Stomach smooth muscle (tissue), 2 donors: ENCODE measurements around the gene TIMM10B.

ENCODE experiments used
- H3K27ac ChIP-seq: one replicate; pipeline ENCODE4 v1.7.0; 2013; ENCODE audit warnings: mild to moderate bottlenecking, low read length, inconsistent platforms
- H3K27me3 ChIP-seq, 2 donors: one replicate each; pipeline ENCODE4 v1.7.0; 2013; ENCODE audit warnings: low read length in 2 of 2; ENCODE audit not compliant: insufficient read depth in 2 of 2, control insufficient read depth in 1 of 2
- H3K36me3 ChIP-seq, 2 donors: one replicate each; pipeline ENCODE4 v1.7.0; 2013; ENCODE audit warnings: low read length in 2 of 2; ENCODE audit not compliant: control insufficient read depth in 2 of 2, insufficient read depth in 2 of 2
- H3K4me1 ChIP-seq: one replicate; pipeline ENCODE4 v1.7.0; 2013; ENCODE audit warnings: low read length; ENCODE audit not compliant: control insufficient read depth, insufficient read depth
- H3K4me3 ChIP-seq, 2 donors: one replicate each; pipeline ENCODE4 v1.7.0; 2013; ENCODE audit warnings: low read length in 2 of 2
- H3K9ac ChIP-seq, 2 donors: one replicate each; pipeline ENCODE4 v1.7.0; 2013; ENCODE audit warnings: low read length in 2 of 2, mild to moderate bottlenecking in 1 of 2
- H3K9me3 ChIP-seq, 2 donors: one replicate each; pipeline ENCODE4 v1.7.0; 2013; ENCODE audit warnings: low read length in 2 of 2; ENCODE audit not compliant: control insufficient read depth in 2 of 2
- donor health status: healthy.
- donor health status: Pancreatic carcinoma.

TIMM10B gene

DNA sequence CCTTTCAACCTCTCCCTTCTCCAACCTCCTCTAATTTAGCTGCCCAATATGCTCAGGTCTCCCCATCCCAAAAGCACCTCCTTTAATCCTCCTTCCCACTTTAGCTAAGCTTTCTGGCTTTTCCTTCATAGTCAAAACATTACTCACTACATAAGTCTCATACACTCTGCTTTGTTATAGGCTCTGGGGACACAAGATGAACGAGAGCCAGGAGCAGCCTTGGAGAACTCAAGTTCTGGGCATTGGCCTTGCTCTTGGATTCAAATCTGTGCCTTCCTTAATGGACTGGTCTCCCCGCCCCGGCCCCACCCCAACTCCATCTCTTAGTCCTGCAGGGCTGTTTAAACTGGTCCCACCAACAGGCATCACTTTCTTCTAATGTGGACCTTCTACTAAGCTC is 29.1 kb upstream of the TIMM10B start:
- no peaks in the 10 kb centered on the region for H3K27me3 ChIP-seq
- H3K36me3 ChIP-seq, result peaks cover 67 to 75% of the 10 kb centered on the region in 2 donors
- H3K4me1 ChIP-seq, result no peaks in the 10 kb centered on the region
- no peak overlapping the region for H3K9ac ChIP-seq
- no peak overlapping the region for H3K4me3 ChIP-seq
- H3K27ac ChIP-seq, result no peak overlapping the region
- H3K9me3 ChIP-seq, result no peaks in the 10 kb centered on the region

GRCh38 chr11:6453152-6453551 is 28.1 kb upstream of the TIMM10B start:
- Histone ChIP-seq H3K36me3 (peaks cover 68 to 82% of the 10 kb centered on the region in 2 donors), H3K9ac (no peak overlapping the region), H3K27me3 (no peaks in the 10 kb centered on the region)

DNA sequence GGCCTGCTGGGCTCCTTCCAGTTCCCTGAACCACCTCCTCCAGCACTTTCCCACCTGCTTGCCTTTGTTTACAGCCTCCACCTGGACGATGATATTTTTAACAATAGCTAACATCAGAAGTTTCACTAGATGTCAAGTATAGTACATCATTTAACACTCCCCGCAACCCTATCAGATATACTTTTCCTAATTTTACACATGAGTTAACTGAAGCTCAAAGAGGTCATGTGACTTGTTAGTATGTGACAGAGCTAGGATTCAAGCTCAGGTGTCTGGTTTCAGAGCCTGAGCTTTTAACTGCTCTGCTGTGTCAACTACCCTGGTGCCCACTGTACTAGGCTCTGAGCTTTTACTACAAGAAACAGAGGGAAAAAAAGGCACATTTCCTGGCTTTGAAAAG is 26.2 kb upstream of the TIMM10B start:
- peaks cover 55 to 87% of the 10 kb centered on the region in 2 donors for H3K36me3 ChIP-seq
- no peaks in the 10 kb centered on the region for H3K4me1 ChIP-seq
- H3K27me3 ChIP-seq, result no peaks in the 10 kb centered on the region
- no peak overlapping the region for H3K9ac ChIP-seq
- H3K27ac ChIP-seq, result no peak overlapping the region
- H3K4me3 ChIP-seq, result no peak overlapping the region
- H3K9me3 ChIP-seq, result no peaks in the 10 kb centered on the region

More at GRCh38 chr11:6453152-6453551, 28.1 kb upstream of the TIMM10B start:
- no peaks in the 10 kb centered on the region for H3K9me3 ChIP-seq
- no peak overlapping the region for H3K4me3 ChIP-seq
- no peaks in the 10 kb centered on the region for H3K4me1 ChIP-seq
- H3K27ac ChIP-seq, result no peak overlapping the region

DNA sequence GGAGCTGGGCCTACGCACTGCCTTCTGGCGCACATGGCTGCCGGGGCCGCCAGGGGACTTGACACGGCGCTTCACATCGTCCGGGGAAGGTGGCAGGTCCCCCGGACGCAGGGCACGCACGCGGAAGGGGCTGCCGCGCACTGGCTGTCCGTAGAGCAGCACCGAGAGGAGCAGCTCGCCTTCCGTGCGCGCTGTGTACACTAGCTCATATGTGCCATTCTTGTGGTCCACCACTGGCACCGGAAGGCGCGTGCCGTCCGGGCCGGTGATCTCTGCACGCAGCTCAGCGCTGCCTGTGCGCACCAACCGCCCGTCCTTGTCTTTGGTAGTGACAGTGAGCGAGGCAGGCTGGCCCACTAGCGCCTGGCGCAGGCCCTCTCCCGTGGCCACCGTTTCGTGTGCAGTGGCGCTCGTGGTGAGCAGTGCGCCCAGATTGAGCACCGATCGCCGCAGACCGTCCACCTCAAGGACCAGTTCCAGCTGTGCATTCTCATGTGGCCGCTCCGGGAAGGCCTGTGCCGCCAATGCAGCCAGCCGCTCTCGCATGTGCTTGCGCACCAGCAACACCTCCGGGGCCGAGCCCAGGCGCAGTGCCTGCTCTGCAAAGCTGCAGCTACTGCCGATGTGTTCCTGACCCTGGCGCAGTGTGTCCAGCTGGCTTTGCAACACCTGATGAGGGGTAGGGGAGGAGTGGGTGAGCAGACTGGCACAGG is 24.8 kb upstream of the TIMM10B start:
- H3K27ac ChIP-seq, result no peak overlapping the region
- H3K27me3 ChIP-seq, result no peaks in the 10 kb centered on the region
- H3K36me3 ChIP-seq, result peaks cover 45 to 80% of the 10 kb centered on the region in 2 donors

DNA sequence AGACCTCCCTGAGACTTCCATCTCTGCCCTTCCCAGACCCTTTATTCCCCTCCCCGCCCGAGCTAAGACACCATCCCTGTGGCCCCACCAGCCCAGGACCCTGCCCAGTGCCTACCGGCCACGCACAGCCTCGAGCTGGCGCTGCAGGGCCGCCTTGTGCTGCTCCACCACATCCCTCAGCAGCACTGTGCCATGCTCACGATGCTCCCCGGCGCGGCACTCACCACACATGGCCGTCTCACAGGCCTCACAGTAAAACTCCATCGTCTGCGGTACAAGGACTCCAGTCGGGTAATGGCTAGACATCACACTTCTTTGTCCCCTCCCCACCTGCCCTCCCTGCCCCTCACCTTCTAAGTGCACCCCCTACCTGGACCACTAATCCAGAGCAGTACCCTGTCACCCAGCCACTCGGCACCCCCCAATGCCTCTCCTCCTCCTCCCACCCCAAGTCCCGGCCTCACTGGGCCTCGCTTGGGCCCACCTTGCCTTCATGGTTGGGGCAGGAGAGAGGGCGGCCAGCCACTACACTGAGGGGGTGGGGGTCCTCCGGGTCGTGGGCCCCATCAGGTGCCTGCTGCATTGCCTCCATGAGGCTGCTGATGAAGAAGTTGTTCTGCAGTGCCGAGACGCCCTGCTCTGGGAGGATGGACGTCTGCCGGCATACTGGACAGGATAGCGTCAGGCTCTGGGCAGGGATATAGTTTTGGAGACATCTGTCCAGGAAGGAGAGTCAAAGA is 23.6 kb upstream of the TIMM10B start:
- no peaks in the 10 kb centered on the region for H3K4me1 ChIP-seq
- H3K4me3 ChIP-seq, result no peak overlapping the region
- no peaks in the 10 kb centered on the region for H3K9me3 ChIP-seq
- no peak overlapping the region for H3K27ac ChIP-seq
- no peak overlapping the region for H3K9ac ChIP-seq
- H3K36me3 ChIP-seq, result peaks cover 37 to 75% of the 10 kb centered on the region in 2 donors
- no peaks in the 10 kb centered on the region for H3K27me3 ChIP-seq

More for the DNA sequence above, 24.8 kb upstream of the TIMM10B start:
- Histone ChIP-seq H3K4me3 (no peak overlapping the region), H3K9ac (no peak overlapping the region), H3K4me1 (no peaks in the 10 kb centered on the region), H3K9me3 (no peaks in the 10 kb centered on the region)

GRCh38 chr11:6458352-6459098 is 22.8 kb upstream of the TIMM10B start:
- Histone ChIP-seq H3K4me1 (no peaks in the 10 kb centered on the region), H3K27ac (no peak overlapping the region), H3K9ac (no peak overlapping the region), H3K4me3 (no peak overlapping the region), H3K27me3 (no peaks in the 10 kb centered on the region), H3K36me3 (peaks cover 34 to 74% of the 10 kb centered on the region in 2 donors), H3K9me3 (no peaks in the 10 kb centered on the region)

DNA sequence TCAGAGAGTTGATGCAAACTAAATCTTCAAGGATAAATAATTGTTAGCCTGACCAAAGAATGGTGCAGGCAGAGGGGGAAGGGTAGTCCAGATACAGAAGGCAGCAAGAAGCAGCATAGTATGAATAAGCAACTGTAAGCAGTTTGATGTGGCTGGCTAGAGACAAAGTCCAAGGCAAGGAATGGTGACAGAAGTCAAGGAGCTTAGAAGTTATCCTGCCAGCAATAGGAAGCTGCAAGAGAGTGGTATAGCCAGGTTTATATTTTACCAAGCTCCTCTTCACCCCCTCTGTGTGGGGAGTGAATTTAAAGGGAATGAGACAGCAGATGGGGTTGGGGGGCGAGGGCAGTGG is 22.2 kb upstream of the TIMM10B start:
- Histone ChIP-seq H3K4me1 (no peaks in the 10 kb centered on the region), H3K4me3 (no peak overlapping the region), H3K36me3 (peaks cover 39 to 75% of the 10 kb centered on the region in 2 donors), H3K9ac (no peak overlapping the region), H3K9me3 (no peaks in the 10 kb centered on the region), H3K27me3 (no peaks in the 10 kb centered on the region), H3K27ac (no peak overlapping the region)

DNA sequence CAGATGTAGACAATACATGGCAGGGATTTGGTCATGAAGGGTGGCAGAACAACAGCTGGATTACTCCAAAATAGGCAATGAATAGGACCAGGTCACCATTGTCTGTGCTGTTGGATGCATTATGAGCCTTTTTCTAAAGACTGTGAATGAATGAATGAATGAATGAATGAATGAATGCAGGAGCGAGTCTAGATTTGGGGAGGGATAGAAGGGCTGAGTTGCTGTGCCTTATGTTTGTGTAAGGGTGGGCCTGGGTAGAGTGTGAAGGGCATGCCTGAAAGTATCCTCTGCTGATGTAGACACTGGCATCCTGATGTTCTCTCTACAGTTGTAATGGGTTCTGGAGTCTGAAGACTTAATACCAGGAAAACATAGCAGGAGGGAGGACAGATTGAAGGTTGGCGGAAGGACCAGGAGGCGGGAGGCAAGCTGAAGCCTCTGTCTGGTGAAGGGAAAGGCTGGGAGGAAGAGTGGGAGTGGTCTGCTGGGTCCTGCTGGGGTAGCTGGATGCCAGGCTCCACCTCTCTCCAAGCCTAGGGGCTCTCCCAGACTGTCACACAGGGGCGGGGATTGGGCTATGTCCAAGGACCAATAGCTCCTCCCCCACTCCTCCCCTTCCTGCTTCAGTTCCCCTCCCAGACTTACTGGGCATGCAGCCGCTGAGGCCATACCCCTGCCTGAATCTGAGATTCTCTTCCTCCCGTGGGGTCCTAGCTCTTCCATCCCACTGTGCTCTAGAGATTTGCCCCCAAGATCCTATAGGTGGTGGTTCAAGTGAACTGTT is 12.4 kb upstream of the TIMM10B start:
- no peaks in the 10 kb centered on the region for H3K27me3 ChIP-seq
- peaks cover 25% of the 10 kb centered on the region for H3K4me1 ChIP-seq
- peak overlapping the region in 1 of 2 donors; percentile 35 for H3K4me3 ChIP-seq
- peaks cover 8 to 15% of the 10 kb centered on the region in 2 donors for H3K36me3 ChIP-seq
- no peaks in the 10 kb centered on the region for H3K9me3 ChIP-seq
- H3K27ac ChIP-seq, result peak overlapping the region; percentile 71
- H3K9ac ChIP-seq, result peak overlapping the region in 1 of 2 donors; percentile 51

GRCh38 chr11:6469599-6469998 is 11.7 kb upstream of the TIMM10B start:
- no peaks in the 10 kb centered on the region for H3K9me3 ChIP-seq
- H3K27me3 ChIP-seq, result no peaks in the 10 kb centered on the region
- H3K27ac ChIP-seq, result peak overlapping the region; percentile 71
- H3K36me3 ChIP-seq, result peaks cover 4 to 9% of the 10 kb centered on the region in 2 donors
- H3K9ac ChIP-seq, result peak overlapping the region in 1 of 2 donors; percentile 51
- peaks cover 31% of the 10 kb centered on the region for H3K4me1 ChIP-seq
- peak overlapping the region in 1 of 2 donors; percentile 35 for H3K4me3 ChIP-seq

DNA sequence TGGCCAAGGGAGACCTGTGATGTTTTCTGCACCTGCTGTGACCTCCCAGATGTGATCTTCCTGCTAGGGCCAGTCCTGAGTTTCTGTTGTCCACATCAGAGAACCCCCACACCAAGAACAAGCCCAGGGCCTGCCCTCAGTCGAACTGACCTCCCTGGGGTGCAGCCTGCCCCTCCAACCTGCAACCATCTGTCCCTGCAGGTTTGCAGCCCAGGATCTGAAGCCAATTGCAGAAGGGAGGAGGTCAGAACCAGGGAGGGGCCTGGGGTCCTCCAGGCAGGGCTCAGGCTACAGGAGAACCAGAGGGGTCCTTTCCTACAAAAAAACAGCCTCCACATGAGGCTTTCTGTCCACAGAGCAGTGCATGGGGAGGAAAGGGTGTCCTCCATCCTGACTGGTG is 8.4 kb upstream of the TIMM10B start:
- Histone ChIP-seq H3K4me3 (peak overlapping the region; percentile 57 to 91), H3K27ac (no peak overlapping the region), H3K36me3 (peaks cover 13 to 17% of the 10 kb centered on the region in 2 donors), H3K9ac (peak overlapping the region; percentile 53 to 60), H3K4me1 (peaks cover 38% of the 10 kb centered on the region), H3K9me3 (no peaks in the 10 kb centered on the region), H3K27me3 (no peaks in the 10 kb centered on the region)
